ENCODE results near the gene TTLL8.

DNA sequence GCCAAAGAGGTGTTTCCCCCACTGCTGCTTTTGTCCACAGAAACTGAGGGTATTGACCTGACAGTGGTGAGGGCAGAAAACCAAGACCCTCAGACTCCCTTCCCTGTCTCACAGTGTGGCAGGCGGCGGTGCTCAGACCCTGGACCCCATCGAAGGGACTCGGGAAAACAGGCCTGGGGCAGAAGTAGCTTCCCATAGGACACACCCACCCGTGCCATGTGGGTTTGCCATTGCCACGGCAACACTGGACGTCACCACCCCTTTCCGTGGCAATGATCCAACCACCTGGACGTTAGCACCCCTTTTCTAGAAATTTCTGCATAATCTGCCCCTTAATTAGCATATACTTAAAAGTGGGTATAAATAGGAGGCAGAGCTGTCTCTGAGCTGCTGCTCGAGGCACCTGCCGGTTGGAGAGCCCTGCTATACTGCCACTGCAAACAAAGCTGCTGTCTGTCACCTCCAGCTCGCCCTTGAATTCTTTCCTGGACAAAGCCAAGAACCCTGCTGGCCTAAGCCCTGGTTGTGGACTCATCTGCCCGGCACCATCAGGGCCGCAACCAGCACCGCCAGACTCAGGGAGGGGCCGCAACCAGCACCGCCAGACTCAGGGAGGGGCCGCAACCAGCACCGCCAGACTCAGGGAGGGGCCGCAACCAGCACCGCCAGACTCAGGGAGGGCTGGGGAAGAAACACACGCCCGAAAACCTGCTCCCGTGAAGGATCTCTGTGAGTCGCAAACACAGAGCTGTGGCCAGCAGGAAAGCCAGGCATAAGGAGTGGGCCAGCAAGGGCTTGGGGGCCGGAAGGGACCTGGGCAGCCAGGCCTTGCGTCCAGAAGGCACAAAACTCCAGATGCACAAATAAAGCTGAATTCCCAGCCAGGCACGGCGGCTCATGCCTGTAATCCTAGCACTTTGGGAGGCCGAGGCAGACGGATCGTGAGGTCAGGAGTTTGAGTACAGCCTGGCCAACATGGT, 16.7 kb upstream of the TTLL8 start:
- TF ChIP-seq, protein P1, sequence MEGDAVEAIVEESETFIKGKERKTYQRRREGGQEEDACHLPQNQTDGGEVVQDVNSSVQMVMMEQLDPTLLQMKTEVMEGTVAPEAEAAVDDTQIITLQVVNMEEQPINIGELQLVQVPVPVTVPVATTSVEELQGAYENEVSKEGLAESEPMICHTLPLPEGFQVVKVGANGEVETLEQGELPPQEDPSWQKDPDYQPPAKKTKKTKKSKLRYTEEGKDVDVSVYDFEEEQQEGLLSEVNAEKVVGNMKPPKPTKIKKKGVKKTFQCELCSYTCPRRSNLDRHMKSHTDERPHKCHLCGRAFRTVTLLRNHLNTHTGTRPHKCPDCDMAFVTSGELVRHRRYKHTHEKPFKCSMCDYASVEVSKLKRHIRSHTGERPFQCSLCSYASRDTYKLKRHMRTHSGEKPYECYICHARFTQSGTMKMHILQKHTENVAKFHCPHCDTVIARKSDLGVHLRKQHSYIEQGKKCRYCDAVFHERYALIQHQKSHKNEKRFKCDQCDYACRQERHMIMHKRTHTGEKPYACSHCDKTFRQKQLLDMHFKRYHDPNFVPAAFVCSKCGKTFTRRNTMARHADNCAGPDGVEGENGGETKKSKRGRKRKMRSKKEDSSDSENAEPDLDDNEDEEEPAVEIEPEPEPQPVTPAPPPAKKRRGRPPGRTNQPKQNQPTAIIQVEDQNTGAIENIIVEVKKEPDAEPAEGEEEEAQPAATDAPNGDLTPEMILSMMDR (IDR thresholded peaks at IDR 0.05), result no peak
- no peak for TF ChIP-seq POLR2A (IDR thresholded peaks at IDR 0.05)
